NCI-H774 (cell line): Measurements from ENCODE around the gene B3GAT1.

Experiments
- DNase-seq: peaks from one replicate; lab custom pipeline; 2025; lab: John Stamatoyannopoulos, UW

The B3GAT1 gene

DNA sequence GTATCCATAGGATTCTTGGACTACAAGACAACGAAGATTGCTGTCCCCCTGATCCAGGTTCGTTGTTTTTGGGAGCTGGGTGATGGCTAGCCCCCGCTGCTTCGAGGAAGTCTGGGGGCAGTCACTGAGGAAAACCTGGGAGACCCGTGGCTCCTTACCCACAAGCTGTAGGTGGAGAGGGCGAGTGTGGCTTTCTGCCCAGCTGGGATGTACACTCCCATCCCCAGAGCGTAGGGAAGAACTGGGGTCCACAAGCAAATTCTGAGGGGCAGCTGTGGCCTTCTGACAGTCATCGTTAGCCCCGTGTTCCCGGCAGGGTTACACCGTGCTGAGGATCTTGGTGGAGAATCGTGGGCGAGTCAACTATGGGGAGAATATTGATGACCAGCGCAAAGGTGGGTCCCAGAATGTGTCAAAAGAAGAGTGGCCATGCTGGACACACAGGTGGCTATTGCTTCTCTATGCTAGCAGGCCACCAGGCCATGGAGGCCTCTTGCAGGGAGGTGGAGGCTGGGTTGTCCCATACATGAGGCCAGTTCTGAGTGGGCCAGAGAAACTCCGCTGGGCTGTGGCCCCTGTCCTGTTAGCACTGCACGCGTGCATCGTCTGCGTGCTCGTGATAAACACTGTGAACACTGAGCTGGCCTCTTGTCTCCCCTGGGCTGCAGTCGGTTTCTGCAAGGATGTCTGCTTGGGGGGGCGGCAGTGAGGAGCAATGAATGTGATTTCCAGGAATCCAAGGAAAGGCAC, 40.4 kb downstream of the B3GAT1 start:
- DNase-seq = no peak

DNA sequence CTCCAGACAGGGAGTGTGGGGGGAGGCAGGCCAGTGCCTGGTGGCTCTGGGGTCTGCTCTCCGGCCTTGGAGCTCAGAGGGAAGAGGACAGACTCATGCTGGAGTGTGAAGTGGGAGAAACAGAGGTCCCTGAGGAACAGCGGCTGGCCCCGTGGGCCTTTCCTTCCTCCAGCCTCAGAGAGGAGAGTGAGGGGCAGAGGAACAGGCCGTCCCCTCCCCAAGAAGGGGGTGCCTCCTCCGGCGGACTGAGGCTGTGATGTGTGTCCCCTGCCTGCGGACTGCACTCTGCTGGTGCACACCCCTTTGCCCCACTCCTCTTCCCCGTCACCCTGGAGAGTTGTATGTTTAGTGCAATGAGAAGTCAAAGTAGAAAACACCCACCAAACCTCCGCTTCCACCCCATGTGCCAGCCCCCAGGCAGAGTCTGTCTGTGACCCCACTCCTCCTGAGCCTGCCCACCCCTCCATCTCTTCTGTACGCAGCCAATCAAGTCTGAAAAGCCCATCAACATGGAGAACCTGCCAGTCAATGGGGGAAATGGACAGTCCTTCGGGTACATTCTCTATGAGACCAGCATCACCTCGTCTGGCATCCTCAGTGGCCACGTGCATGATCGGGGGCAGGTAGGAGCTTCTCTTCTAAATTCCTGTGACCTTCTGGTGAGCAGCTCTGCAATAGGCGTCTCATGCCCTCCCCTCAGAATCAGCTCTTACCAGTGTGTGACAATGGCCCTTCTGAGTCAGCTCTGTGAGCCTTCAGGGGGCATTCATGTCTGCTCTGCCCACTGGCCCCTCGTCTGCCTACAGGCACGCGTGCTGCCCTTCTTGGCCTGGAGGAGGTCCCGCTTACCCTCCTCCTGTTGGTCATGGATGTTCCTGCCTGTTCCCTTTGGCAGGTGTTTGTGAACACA, 41.3 kb downstream of the B3GAT1 start:
- no peak for DNase-seq

DNA sequence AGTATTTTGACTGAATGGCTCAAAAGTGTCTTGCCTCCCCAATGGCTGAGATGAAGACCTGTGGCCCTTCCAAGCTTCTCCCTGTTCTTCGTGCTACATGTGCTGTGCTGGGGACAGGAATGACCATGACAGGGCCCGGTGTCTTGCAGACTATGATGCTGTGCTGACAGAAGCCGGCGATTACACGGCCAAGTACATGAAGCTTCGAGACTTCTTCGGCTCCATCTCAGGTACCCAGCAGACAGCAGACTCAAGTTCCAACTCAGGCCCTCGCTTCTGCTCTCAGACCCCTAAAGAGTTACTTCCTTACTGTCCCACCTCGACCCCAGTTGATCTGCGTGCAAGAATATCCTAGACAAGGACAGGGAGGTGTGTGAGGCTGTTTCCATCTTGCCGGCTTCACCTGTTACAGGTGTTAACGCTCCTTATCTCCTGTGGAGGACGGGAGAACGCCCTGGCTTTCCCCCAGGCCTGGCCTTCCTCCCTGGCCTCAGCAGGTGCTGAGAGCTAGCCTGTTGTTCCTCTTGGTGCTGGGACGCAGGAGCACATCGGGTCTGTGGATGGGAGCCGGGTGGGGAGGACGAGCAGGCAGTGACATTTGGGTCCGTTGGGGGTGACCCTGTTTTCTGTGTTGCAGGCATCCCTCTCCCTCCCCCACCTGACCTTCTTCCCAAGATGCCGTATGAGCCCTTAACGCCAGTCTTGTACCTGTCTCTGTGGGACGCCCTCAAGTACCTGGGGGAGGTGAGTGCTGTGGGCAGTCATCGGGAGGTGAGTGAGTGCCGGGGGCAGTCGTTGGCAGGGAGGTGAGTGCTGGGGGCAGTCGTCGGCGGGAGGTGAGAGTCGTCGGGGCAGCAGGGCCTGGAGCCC, 42.2 kb downstream of the B3GAT1 start:
- no peak for DNase-seq

- no peak for DNase-seq
Observed at GRCh38 chr11:134367781-134368180, 44.3 kb downstream of the B3GAT1 start.

DNA sequence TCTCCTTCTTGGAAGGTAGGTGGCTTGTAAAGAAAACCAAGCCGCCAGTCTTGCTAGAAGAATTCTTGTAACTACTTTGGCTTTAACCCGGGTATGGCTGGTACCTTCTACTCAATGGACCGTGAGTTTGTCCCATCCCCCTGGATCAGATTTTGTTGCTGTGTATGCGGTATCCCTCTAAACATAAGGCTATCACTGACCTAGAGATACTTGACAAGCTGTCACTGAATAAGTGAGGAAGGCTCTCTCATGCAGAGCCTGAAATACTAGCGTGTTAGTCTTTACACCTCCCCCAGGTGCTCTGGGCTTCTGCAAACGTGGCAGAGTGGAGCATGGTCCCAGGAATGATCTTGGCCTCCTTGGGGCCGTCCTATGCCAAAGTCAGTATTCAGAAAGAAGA, 45.8 kb downstream of the B3GAT1 start:
- DNase-seq = no peak

GRCh38 chr11:134365011-134365925, 46.8 kb downstream of the B3GAT1 start:
- no peak for DNase-seq

DNA sequence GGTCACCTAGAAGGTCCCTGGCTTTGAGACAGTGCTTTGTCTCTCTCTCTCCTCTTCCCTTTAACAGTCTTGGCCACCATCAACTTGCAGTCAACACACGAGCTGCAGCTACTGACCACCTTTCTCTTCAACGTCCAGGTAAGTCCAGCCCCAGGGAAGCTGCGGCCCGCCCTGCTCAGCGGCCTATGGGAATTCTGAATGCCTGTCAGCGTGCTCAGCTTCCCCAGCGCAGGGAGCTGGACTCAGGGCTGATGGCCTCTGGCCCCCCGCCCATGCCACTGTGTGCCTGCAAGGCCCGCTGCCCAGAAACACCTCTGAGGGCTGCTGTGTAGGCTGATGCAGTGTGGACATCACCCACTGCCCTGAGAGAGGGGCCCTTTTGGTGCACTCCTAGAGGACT, 47.8 kb downstream of the B3GAT1 start:
- no peak for DNase-seq

- no peak for DNase-seq
Observed at GRCh38 chr11:134363592-134363991, 48.5 kb downstream of the B3GAT1 start.

DNA sequence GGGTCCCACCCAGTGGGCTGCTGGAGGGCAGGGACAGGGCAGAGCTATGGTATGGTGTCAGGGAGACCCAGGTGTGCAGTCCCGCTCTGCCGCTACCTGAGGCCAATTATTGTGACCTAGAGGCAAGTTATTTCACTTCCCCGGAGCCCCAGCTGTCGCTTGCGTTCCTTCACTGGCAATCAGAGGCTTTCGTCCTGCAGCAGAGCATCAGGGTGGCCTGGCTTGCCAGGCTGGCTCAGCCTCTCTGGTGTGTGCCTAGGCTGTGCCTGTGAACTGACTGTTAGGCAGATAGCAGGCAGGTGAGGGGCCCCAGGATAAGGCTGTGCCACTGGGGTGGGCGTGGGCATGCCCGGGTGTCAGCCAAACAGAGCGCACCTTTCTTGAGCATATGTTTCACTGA, 48.9 kb downstream of the B3GAT1 start:
- no peak for DNase-seq

DNA sequence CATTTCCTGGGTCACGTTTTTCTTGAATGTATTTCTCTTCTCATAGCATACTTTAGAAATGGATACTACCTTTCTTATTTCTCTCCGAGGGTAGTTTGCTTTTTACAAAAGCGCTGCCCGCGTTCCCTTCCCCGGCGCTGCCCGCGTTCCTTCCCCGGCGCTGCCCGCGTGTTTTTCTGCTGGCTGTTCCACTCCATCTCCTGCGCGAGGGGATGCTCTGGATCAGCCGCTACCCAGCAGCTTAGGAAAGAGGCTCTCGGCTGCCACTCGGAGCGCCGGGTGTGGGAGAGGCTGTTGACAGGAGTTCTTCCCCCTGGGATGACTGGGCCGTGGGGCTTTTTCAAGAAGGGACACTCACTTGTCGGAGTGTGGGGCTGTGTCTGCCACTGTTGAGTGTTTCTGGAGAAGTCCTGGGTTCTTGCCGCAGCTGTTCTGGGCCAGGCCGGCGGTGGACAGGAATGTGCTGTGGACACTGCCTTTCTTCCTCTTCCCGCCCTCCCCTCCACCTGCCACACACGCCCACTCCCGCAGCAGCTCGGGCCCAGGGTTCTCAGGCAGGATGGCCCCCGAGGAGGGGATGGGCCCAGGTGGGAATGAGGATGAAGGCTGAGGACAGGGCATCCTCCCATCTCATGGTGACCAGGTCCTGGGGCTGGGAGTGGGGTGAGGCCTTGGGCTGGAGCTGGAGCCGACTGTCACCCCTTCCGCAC, 49.7 kb downstream of the B3GAT1 start:
- DNase-seq = no peak

DNA sequence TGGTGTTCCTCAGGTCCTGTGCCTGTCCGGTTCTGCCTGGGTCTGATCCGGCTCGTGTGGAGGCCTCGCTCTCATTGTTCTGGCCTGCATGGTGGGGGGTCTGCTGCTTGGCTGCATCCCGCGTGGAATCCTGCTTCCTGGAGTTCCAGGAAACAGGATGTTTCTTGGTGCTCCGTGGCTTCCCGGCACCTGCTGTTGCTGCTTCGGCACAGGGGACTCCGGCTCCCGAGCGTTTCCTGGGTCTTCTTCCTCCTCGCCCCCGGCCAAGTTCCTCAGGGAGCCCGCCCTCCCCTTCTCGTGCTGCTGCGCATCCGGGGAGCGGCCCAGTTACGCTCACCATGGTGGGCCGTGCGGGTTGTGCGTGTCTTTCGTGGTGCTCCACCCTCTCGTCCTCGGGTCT, 50.4 kb downstream of the B3GAT1 start:
- DNase-seq = no peak

GRCh38 chr11:134360050-134360835, 51.8 kb downstream of the B3GAT1 start:
- DNase-seq = peak; percentile 9

- no peak for DNase-seq
Observed at GRCh38 chr11:134359646-134360045, 52.4 kb downstream of the B3GAT1 start.

DNA sequence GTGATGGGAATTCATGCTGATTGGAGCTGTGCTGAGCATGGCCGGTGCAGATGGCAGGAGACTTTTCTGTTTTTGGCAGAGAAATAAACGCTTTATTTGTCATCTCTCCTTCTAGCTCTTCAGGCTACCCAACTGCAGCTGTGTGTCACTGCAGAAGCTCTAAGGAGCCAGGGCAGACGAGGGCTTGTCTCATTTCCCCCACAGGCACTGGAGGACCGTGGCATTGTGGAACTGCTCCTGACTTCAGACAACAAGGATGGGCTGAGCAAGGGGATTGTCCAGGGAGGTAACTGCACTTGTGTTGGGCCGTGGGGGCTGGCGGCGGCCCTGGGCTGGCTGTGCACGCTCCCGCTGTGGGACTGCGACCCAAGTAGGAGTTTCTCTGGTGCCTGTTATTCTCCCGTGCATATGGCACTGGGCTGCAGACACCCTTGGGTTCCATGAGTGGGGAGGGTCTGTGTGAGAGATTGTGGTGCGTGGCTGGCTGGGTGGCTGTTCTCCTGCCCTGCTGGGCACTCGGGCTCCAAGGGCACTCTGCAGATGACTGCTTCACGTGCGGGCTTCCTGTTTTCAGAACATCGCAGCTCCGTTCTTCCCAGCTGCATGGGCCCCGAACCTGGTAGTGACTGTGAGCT, 53.1 kb downstream of the B3GAT1 start:
- no peak for DNase-seq

DNA sequence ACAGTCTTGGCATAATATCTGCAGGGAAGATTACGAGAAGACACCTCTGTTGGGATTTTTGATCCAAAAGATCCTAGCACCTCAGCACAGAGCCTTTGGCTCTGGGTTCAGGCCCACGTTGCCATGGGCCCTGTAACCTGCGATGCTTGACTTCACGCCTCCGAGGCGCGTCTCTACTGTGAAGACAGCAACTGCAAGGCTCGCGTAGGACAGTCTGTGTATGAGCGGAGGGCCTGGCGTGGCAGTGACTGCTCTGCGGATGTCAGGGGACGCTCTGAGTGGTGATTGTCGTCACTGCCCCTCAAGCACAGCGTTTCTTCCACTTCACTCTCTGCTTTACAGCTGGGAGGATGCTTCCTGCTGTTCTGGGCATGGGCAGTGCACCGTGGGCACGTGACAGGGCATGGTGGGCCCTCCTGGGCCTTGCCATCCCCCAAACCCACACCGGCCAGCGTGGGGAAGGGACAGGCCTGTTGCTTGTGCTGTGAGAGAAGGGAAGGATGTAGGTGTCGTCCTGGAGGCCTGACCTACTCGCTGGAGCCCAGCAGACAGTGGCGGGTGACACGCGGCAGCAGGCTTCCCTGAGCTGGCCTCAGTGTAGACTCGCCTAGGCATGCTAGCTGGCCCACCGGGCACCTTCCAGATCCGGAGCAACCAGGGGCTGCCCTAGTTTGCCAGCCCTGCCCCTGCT, 53.7 kb downstream of the B3GAT1 start:
- no peak for DNase-seq

DNA sequence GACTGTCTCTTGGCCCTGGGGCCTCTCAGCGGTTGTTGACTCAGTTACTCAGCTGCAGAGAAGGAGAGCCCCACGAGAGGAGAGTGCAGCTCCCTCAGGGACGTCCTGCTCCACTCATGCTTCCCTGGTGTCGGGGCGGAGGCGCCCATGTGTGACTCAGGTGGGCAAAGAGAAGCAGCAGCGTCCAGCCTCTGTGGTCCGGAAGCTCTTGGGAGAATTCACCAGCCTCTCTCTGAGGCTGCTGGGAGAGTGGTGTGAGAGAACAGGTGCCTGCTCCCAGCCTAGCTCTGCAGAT, 54.5 kb downstream of the B3GAT1 start:
- no peak for DNase-seq

DNA sequence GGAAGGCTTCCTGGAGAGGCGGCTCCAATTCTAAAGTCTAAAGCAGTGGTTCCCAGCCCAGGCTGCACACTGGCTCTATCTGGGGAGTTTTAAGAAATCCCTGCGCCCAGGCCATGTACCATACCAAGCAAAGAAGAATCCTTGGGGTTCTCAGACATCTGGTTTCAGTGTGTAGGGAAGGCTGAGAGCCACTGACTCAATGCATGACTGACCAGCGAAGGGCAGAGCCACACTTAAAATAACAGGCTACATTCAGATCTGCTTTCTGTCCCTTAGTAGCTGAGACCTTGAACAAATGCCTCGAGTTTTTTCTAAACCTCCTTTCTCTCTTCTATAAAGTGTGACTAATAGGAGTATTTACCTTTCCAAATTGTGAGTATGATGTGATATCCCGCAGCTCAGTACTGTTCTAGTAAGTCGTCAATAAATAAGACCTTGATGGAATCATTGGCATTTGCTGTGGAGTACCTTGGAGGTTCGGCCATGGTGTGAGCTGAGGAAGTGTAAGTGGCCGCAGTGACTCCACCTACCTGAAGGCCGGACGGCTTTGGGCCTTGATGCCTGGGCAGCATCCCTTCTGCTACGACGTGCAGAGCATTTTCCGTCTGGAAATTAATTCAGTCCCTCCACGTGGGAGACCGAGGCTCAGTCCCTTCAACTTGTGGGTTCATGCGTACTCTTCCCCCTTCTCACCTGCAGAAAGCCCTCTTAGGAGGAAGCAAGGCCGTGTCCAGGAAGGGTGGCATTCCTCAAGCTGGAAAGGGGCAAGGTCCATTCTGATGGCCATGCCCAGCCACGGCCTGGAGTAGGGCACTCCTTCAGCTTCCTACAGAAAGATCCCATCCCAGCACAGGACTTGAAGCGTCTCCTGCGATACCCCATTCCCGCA, 55.1 kb downstream of the B3GAT1 start:
- no peak for DNase-seq

GRCh38 chr11:134355656-134356055, 56.4 kb downstream of the B3GAT1 start:
- DNase-seq = no peak
